ENCODE measurements around the gene PCDHGA3. TPM values are rescaled to one million over a fixed set of nuclear protein-coding genes. Genes with fewer than 3 reads are reported as not detected.

Gene PCDHGA3
- total and polyA plus RNA-seq, 9 of the 15 experiments (the other 6 are each of a cell fraction or from before 2014, with no cell fraction given): 0.13 to 0.28 (median 0.18) TPM; not detected in 2

GRCh38 chr5:141326088-141326854 is 17.4 kb upstream of the PCDHGA3 start (continued):
- TF ChIP-seq MGA (IDR thresholded peaks at IDR 0.05) (peak; percentile 85), ZNF134 (CRISPR knock-in tag; conservative IDR thresholded peaks at IDR 0.05) (no peak), ATF1 (CRISPR knock-in tag; IDR thresholded peaks at IDR 0.05) (no peak), ATF1 (tag; IDR thresholded peaks at IDR 0.05) (peak; percentile 73), MAFG (tag; conservative IDR thresholded peaks at IDR 0.05) (peak; percentile 50; the same call in 1 of the 2 replicates), SRF (CRISPR knock-in tag; IDR thresholded peaks at IDR 0.05) (no peak), HMBOX1 (IDR thresholded peaks at IDR 0.05) (peak; percentile 33; the same call in 1 of the 2 replicates)
- TF ChIP-seq, protein P1, sequence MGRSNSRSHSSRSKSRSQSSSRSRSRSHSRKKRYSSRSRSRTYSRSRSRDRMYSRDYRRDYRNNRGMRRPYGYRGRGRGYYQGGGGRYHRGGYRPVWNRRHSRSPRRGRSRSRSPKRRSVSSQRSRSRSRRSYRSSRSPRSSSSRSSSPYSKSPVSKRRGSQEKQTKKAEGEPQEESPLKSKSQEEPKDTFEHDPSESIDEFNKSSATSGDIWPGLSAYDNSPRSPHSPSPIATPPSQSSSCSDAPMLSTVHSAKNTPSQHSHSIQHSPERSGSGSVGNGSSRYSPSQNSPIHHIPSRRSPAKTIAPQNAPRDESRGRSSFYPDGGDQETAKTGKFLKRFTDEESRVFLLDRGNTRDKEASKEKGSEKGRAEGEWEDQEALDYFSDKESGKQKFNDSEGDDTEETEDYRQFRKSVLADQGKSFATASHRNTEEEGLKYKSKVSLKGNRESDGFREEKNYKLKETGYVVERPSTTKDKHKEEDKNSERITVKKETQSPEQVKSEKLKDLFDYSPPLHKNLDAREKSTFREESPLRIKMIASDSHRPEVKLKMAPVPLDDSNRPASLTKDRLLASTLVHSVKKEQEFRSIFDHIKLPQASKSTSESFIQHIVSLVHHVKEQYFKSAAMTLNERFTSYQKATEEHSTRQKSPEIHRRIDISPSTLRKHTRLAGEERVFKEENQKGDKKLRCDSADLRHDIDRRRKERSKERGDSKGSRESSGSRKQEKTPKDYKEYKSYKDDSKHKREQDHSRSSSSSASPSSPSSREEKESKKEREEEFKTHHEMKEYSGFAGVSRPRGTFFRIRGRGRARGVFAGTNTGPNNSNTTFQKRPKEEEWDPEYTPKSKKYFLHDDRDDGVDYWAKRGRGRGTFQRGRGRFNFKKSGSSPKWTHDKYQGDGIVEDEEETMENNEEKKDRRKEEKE (IDR thresholded peaks at IDR 0.05; ENCODE audit: borderline replicate concordance in 1 of 2, control insufficient read depth in 1 of 2, low read depth in 2 of 2, low read length in 1 of 2): no peak
- TF ChIP-seq, protein P2, sequence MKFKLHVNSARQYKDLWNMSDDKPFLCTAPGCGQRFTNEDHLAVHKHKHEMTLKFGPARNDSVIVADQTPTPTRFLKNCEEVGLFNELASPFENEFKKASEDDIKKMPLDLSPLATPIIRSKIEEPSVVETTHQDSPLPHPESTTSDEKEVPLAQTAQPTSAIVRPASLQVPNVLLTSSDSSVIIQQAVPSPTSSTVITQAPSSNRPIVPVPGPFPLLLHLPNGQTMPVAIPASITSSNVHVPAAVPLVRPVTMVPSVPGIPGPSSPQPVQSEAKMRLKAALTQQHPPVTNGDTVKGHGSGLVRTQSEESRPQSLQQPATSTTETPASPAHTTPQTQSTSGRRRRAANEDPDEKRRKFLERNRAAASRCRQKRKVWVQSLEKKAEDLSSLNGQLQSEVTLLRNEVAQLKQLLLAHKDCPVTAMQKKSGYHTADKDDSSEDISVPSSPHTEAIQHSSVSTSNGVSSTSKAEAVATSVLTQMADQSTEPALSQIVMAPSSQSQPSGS (CRISPR knock-in tag; IDR thresholded peaks at IDR 0.05): no peak
